ENCODE measurements around the gene MPL.

MPL gene

DNA sequence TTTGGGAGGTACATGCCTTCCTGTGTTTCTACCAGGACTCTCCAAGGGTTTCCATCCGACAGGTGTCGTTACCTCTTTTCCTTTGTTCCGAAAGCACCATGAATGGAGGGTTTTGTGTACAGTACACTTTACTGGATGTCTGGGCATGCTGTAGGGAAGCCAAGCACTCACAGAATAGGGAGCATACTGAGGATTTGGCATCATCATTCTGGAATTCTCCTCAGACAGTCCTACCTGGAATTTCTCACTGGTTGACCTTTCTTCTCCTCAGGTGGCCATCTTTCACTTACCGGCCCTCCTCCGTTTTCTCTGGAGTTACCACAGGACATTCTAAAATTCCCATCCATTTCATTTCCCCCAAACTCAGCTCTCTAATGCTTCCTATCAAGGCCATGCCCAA lies 5.9 kb upstream of the MPL start:
- TF ChIP-seq ZNF571 (tag by site-specific recombination; IDR thresholded peaks at IDR 0.05) (no peak), ZNF148 (tag by site-specific recombination; IDR thresholded peaks at IDR 0.05; ENCODE audit: borderline replicate concordance) (no peak), ZNF18 (tag by site-specific recombination; IDR thresholded peaks at IDR 0.05) (no peak), ZNF704 (tag by site-specific recombination; IDR thresholded peaks at IDR 0.05) (no peak), ZNF777 (tag by site-specific recombination; IDR thresholded peaks at IDR 0.05; ENCODE audit: borderline replicate concordance) (no peak), ZFHX2 (tag by site-specific recombination; conservative IDR thresholded peaks at IDR 0.05) (no peak), ZNF394 (tag by site-specific recombination; IDR thresholded peaks at IDR 0.05; ENCODE audit: borderline replicate concordance) (no peak), ZNF26 (tag by site-specific recombination; IDR thresholded peaks at IDR 0.05) (no peak), ZNF658 (tag by site-specific recombination; IDR thresholded peaks at IDR 0.05) (no peak), ZBTB6 (tag by site-specific recombination; IDR thresholded peaks at IDR 0.05) (no peak), ZNF175 (tag by site-specific recombination; IDR thresholded peaks at IDR 0.05) (no peak), OSR2 (tag by site-specific recombination; IDR thresholded peaks at IDR 0.05) (no peak), ZNF133 (tag by site-specific recombination; IDR thresholded peaks at IDR 0.05) (no peak), ZNF302 (tag by site-specific recombination; IDR thresholded peaks at IDR 0.05; ENCODE audit: low read depth) (no peak), HOXD13 (CRISPR knock-in tag; IDR thresholded peaks at IDR 0.05; ENCODE audit: borderline replicate concordance) (no peak), ZNF830 (tag by site-specific recombination; IDR thresholded peaks at IDR 0.05; ENCODE audit: low read depth) (no peak), ZNF157 (tag by site-specific recombination; IDR thresholded peaks at IDR 0.05) (no peak), PBX3 (CRISPR knock-in tag; IDR thresholded peaks at IDR 0.05) (no peak), SETDB1 (IDR thresholded peaks at IDR 0.05; ENCODE audit: insufficient read length, low read length) (no peak)
- TF ChIP-seq, protein P1, sequence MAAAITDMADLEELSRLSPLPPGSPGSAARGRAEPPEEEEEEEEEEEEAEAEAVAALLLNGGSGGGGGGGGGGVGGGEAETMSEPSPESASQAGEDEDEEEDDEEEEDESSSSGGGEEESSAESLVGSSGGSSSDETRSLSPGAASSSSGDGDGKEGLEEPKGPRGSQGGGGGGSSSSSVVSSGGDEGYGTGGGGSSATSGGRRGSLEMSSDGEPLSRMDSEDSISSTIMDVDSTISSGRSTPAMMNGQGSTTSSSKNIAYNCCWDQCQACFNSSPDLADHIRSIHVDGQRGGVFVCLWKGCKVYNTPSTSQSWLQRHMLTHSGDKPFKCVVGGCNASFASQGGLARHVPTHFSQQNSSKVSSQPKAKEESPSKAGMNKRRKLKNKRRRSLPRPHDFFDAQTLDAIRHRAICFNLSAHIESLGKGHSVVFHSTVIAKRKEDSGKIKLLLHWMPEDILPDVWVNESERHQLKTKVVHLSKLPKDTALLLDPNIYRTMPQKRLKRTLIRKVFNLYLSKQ (tag by site-specific recombination; IDR thresholded peaks at IDR 0.05; ENCODE audit: borderline replicate concordance) = no peak
- Histone ChIP-seq H3K4me1 (ENCODE audit: control insufficient read depth, insufficient read depth, low read length) (no peaks in the 10 kb centered on the region), H3K9me3 (ENCODE audit: control insufficient read depth, insufficient read depth, low read depth, low read length) (no peaks in the 10 kb centered on the region), H3K4me3 (ENCODE audit: low read depth, low read length) (no peak overlapping the region), H3K36me3 (ENCODE audit: control insufficient read depth in 2 of 2, insufficient read depth in 1 of 2, low read length in 2 of 2) (no peaks in the 10 kb centered on the region), H3K27ac (ENCODE audit: extremely low read depth, low read depth, low read length) (no peak overlapping the region)
- ChIA-PET CTCF (no interaction called here), POLR2A (no interaction called here)

All from HEK293 (cell line).